CD14-positive monocyte (primary cell): ENCODE measurements around the gene ATG7. TPM values are rescaled to one million over a fixed set of nuclear protein-coding genes. Genes with fewer than 3 reads are reported as not detected.
"Not testable (repeated sequence)": the region's sequence is repeated elsewhere in the genome, so short reads cannot be mapped to it uniquely, and the experiment has no call there.

Experiments used
- DNase-seq, 3 donors: peaks; one replicate each; pipeline ENCODE4 v3.0.0-alpha.2; 2011 to 2022
- H2AFZ ChIP-seq: 2 replicates; pipeline ENCODE4 v1.6.0; 2012; ENCODE audit warnings: mild to moderate bottlenecking, low read depth, low read length, inconsistent platforms; ENCODE audit not compliant: insufficient read depth, poor library complexity, severe bottlenecking
- H3K27ac ChIP-seq, 2 donors: 1 replicate in 1 of 2; 2 replicates in 1 of 2; pipeline ENCODE4 v1.5.1; 2012 to 2013; ENCODE audit warnings: low read length in 2 of 2, control low read depth in 1 of 2, inconsistent platforms in 1 of 2, low read depth in 1 of 2, mild to moderate bottlenecking in 1 of 2
- H3K27me3 ChIP-seq, 2 donors: one replicate each; pipeline versions ENCODE4 v1.6.0 to v1.6.1; 2011 to 2013; ENCODE audit warnings: low read length in 2 of 2; ENCODE audit not compliant: control insufficient read depth in 2 of 2, insufficient read depth in 2 of 2
- H3K36me3 ChIP-seq, 2 donors: replicated peaks in 1 of 2; 1 replicate in 1 of 2; 2 replicates in 1 of 2; pipeline versions ENCODE4 v1.5.1 to v1.6.1; 2012 to 2013; ENCODE audit warnings: low read length in 2 of 2, control low read depth in 1 of 2, inconsistent platforms in 1 of 2, mild to moderate bottlenecking in 1 of 2; ENCODE audit not compliant: insufficient read depth in 2 of 2, control insufficient read depth in 1 of 2
- H3K4me1 ChIP-seq, 2 donors: 1 replicate in 1 of 2; 2 replicates in 1 of 2; pipeline versions ENCODE4 v1.5.1 to v1.6.1; 2012 to 2013; ENCODE audit warnings: low read length in 2 of 2, control low read depth in 1 of 2, inconsistent platforms in 1 of 2, mild to moderate bottlenecking in 1 of 2, moderate library complexity in 1 of 2; ENCODE audit not compliant: insufficient read depth in 2 of 2, control insufficient read depth in 1 of 2
- H3K4me2 ChIP-seq: replicated peaks from 2 replicates; pipeline ENCODE3; 2012; ENCODE audit warnings: low read length, moderate library complexity, mild to moderate bottlenecking; ENCODE audit not compliant: poor library complexity, severe bottlenecking; ENCODE audit errors: extremely low read depth
- H3K4me3 ChIP-seq, 3 experiments: fragments of 200-600 bp in 1 of 3; sonication (generic) in 1 of 3; replicated peaks in 1 of 3; 1 replicate in 2 of 3; 2 replicates in 1 of 3; pipeline ENCODE4 v1.5.1; 2011 to 2013; ENCODE audit warnings: low read length in 3 of 3, mild to moderate bottlenecking in 3 of 3, control low read depth in 2 of 3, low read depth in 2 of 3, inconsistent platforms in 1 of 3, moderate library complexity in 1 of 3
- H3K79me2 ChIP-seq: 2 replicates; pipeline ENCODE4 v1.6.0; 2012; ENCODE audit warnings: mild to moderate bottlenecking, control low read depth, inconsistent platforms, low read length, moderate library complexity; ENCODE audit not compliant: insufficient read depth
- H3K9ac ChIP-seq: 2 replicates; pipeline ENCODE4 v1.6.0; 2017; ENCODE audit warnings: low read length, mild to moderate bottlenecking; ENCODE audit not compliant: insufficient read depth, poor library complexity, severe bottlenecking
- H3K9me3 ChIP-seq, 2 donors: replicated peaks in 1 of 2; 1 replicate in 1 of 2; 2 replicates in 1 of 2; pipeline versions ENCODE4 v1.5.1 to v1.6.1; 2012 to 2013; ENCODE audit warnings: low read length in 2 of 2, control low read depth in 1 of 2; ENCODE audit not compliant: control insufficient read depth in 1 of 2, insufficient read depth in 1 of 2
- H4K20me1 ChIP-seq: 2 replicates; pipeline ENCODE4 v1.6.0; 2012; ENCODE audit warnings: mild to moderate bottlenecking, low read length, control low read depth, moderate library complexity; ENCODE audit not compliant: insufficient read depth
- H3K27ac Mint-ChIP-seq, 7 donors: one replicate each; pipeline ENCODE4 v1.8.0; 2020; ENCODE audit warnings: mild to moderate bottlenecking in 7 of 7, mixed read lengths in 7 of 7, moderate library complexity in 6 of 7, inconsistent platforms in 2 of 7
- H3K27me3 Mint-ChIP-seq, 3 donors: one replicate each; pipeline ENCODE4 v1.8.0; 2021 to 2022; ENCODE audit warnings: low read depth in 3 of 3, mild to moderate bottlenecking in 3 of 3, mixed read lengths in 3 of 3, moderate library complexity in 3 of 3, inconsistent platforms in 1 of 3
- H3K36me3 Mint-ChIP-seq, 2 donors: one replicate each; pipeline ENCODE4 v1.8.0; 2020; ENCODE audit warnings: mixed read lengths in 2 of 2, inconsistent platforms in 1 of 2, mild to moderate bottlenecking in 1 of 2
- H3K4me1 Mint-ChIP-seq: one replicate; pipeline ENCODE4 v1.8.0; 2020; ENCODE audit warnings: mild to moderate bottlenecking, mixed read lengths
- H3K4me3 Mint-ChIP-seq, 2 donors: one replicate each; pipeline ENCODE4 v1.8.0; 2020; ENCODE audit warnings: mild to moderate bottlenecking in 2 of 2, mixed read lengths in 2 of 2, moderate library complexity in 1 of 2
- H3K9me3 Mint-ChIP-seq, 7 donors: one replicate each; pipeline ENCODE4 v1.8.0; 2020 to 2022; ENCODE audit warnings: mixed read lengths in 7 of 7, mild to moderate bottlenecking in 6 of 7, moderate library complexity in 6 of 7, inconsistent platforms in 2 of 7
- CTCF ChIP-seq: fragments of 200-600 bp; IDR thresholded peaks from one replicate; pipeline ENCODE4 v1.8.0; 2022; ENCODE audit warnings: antibody characterized with exemption, mild to moderate bottlenecking
- WGBS: methylation state at CpG from one replicate; pipeline ENCODE4 v1.1.5; 2013; ENCODE audit warnings: missing lambda C conversion rate; ENCODE audit not compliant: insufficient coverage; 5-methylcytosine and 5-hydroxymethylcytosine counted together
- intact Hi-C, 2 donors: fragments of 100-400 bp; cut with micrococcal nuclease; formaldehyde crosslinking; loops; one replicate each; pipeline versions ENCODE4 v1.15.0 to v1.15.1; 2023
- polyA plus RNA-seq, 3 donors: library from polyadenylated mRNA; depleted of rRNA in 1 of 3; unstranded in 2 of 3; stranded (reverse) in 1 of 3; fragments of 300-500 nt in 2 of 3; fragments of >200 nt in 1 of 3; fragmentation: Illumina TruSeq in 2 of 3; gene quantifications; 1 replicate in 2 of 3; 2 replicates in 1 of 3; pipeline ENCODE4 v1.2.3, GENCODE V29; 2012 to 2021

The ATG7 gene
- polyA plus RNA-seq, 3 donors: 57.4 to 101 (median 89.7) TPM

GRCh38 chr3:11407644-11408043 lies 135.4 kb downstream of the ATG7 start:
- peaks cover 14% of the 10 kb centered on the region for H3K79me2 ChIP-seq
- no peak overlapping the region for H3K4me3 Mint-ChIP-seq
- H2AFZ ChIP-seq: no peak overlapping the region
- DNase-seq: no peak
- H3K4me1 ChIP-seq: no peaks in the 10 kb centered on the region
- H3K4me2 ChIP-seq: no peak overlapping the region
- no peak overlapping the region for H3K4me3 ChIP-seq
- no peak overlapping the region for H3K9ac ChIP-seq
- no peaks in the 10 kb centered on the region for H3K27me3 Mint-ChIP-seq
- no peaks in the 10 kb centered on the region for H3K27me3 ChIP-seq
- 100% methylated on average over 1 of the region's 1 CpG for WGBS
- no peak for TF ChIP-seq CTCF
- H4K20me1 ChIP-seq: peaks cover 52% of the 10 kb centered on the region
- peaks cover 25 to 35% of the 10 kb centered on the region in 2 donors for H3K9me3 ChIP-seq
- peaks cover 27 to 49% (median 38%) of the 10 kb centered on the region in 7 donors for H3K9me3 Mint-ChIP-seq
- no peak overlapping the region for H3K27ac ChIP-seq
- H3K27ac Mint-ChIP-seq: no peak overlapping the region
- intact Hi-C loops: no loop called here
- H3K36me3 ChIP-seq: peaks cover 40 to 72% of the 10 kb centered on the region in 2 donors
- peaks cover 4% of the 10 kb centered on the region for H3K4me1 Mint-ChIP-seq
- peaks cover 73 to 88% of the 10 kb centered on the region in 2 donors for H3K36me3 Mint-ChIP-seq

GRCh38 chr3:11408324-11408859 lies 136.2 kb downstream of the ATG7 start:
- H3K27ac Mint-ChIP-seq, DNase-seq, H3K4me1 ChIP-seq, H3K9ac ChIP-seq, H3K27me3 Mint-ChIP-seq, H2AFZ ChIP-seq, H3K4me3 Mint-ChIP-seq, H3K27ac ChIP-seq, H3K4me3 ChIP-seq, H3K27me3 ChIP-seq, intact Hi-C loops, H3K4me1 Mint-ChIP-seq, H3K4me2 ChIP-seq: not testable (repeated sequence)
- WGBS: no CpG with 5 or more reads among the region's 4 CpGs
- Mint-ChIP-seq H3K9me3 (peaks cover 27 to 48% (median 41%) of the 10 kb centered on the region in 7 donors), H3K36me3 (peaks cover 73 to 88% of the 10 kb centered on the region in 2 donors)
- Histone ChIP-seq H3K79me2 (peaks cover 21% of the 10 kb centered on the region), H3K9me3 (peaks cover 25 to 39% of the 10 kb centered on the region in 2 donors), H4K20me1 (peaks cover 58% of the 10 kb centered on the region), H3K36me3 (peaks cover 40 to 65% of the 10 kb centered on the region in 2 donors)
